Aorta (tissue), 5 donors: ENCODE measurements around the gene C22orf15. TPM values are rescaled to one million over a fixed set of nuclear protein-coding genes. Genes with fewer than 3 reads are reported as not detected.
A peak's percentile ranks its signal among the peaks of the same experiment; 100 is the strongest.

Source experiments
- ATAC-seq: fragments of 200-7000 bp; cut with Tn5 transposase; one replicate; pipeline ENCODE4 v1.9.1; 2022; ENCODE audit warnings: moderate library complexity; ENCODE audit not compliant: low FRiP score
- DNase-seq, 2 donors: peaks; one replicate each; pipeline ENCODE4 v3.0.0-alpha.2; 2020
- H3K27ac ChIP-seq, 2 donors: one replicate each; pipeline ENCODE4 v1.5.1; 2013; ENCODE audit warnings: low read length in 2 of 2, mild to moderate bottlenecking in 2 of 2, moderate library complexity in 2 of 2, control low read depth in 1 of 2, inconsistent platforms in 1 of 2, low read depth in 1 of 2
- H3K27me3 ChIP-seq, 2 donors: one replicate each; pipeline ENCODE4 v1.6.1; 2013; ENCODE audit warnings: control low read depth in 1 of 2, low read length in 1 of 2, mild to moderate bottlenecking in 1 of 2, moderate library complexity in 1 of 2; ENCODE audit not compliant: insufficient read depth in 2 of 2, control insufficient read depth in 1 of 2
- H3K36me3 ChIP-seq, 2 donors: one replicate each; pipeline ENCODE4 v1.6.1; 2013; ENCODE audit warnings: control low read depth in 1 of 2, low read length in 1 of 2, mild to moderate bottlenecking in 1 of 2; ENCODE audit not compliant: insufficient read depth in 2 of 2, control insufficient read depth in 1 of 2
- H3K4me1 ChIP-seq, 2 donors: one replicate each; pipeline ENCODE4 v1.6.1; 2013; ENCODE audit warnings: low read length in 2 of 2, control low read depth in 1 of 2, mild to moderate bottlenecking in 1 of 2, moderate library complexity in 1 of 2; ENCODE audit not compliant: insufficient read depth in 2 of 2, control insufficient read depth in 1 of 2
- H3K4me3 ChIP-seq, 2 donors: one replicate each; pipeline ENCODE4 v1.5.1; 2013; ENCODE audit warnings: low read length in 2 of 2, control low read depth in 1 of 2, mild to moderate bottlenecking in 1 of 2
- H3K9me3 ChIP-seq: one replicate; pipeline ENCODE4 v1.6.1; 2013; ENCODE audit warnings: mild to moderate bottlenecking, low read length; ENCODE audit not compliant: control insufficient read depth
- WGBS, 2 donors: extraction: QIAGEN DNeasy Blood & Tissue Kit; methylation state at CpG; one replicate each; pipeline ENCODE4 v1.1.7; 2013; 5-methylcytosine and 5-hydroxymethylcytosine counted together
- intact Hi-C, 2 donors: fragments of 100-400 bp; cut with DNase I; formaldehyde crosslinking; loops; one replicate each; pipeline versions ENCODE4 v1.14.2 to v1.15.0; 2022
- polyA plus RNA-seq, 2 donors: library from polyadenylated mRNA; stranded (reverse); fragments of 200-250 nt; gene quantifications; one replicate each; pipeline ENCODE4 v1.2.3, GENCODE V29; 2013
- total RNA-seq, 2 donors: library from RNA; stranded (reverse); fragmentation: NEBNext Ultra II Directional; extraction: Animal tissue kit (Norgen Biotek cat#: 25700); gene quantifications; one replicate each; pipeline ENCODE4 v1.2.1, GENCODE V29; 2021
- donor health status: healthy with polysubstance abuse.
- donor health status: Bipolar disorder and iron deficiency.
- donor health status: DM: no; HTN: no; CAD: no.
- donor health status: DM: no; HTN: no; CAD: no.
- donor health status: DM: yes; HTN: yes; CAD: no.

C22orf15 gene
- total and polyA plus RNA-seq, 4 donors: 0.23 to 0.69 TPM; not detected in 2

DNA sequence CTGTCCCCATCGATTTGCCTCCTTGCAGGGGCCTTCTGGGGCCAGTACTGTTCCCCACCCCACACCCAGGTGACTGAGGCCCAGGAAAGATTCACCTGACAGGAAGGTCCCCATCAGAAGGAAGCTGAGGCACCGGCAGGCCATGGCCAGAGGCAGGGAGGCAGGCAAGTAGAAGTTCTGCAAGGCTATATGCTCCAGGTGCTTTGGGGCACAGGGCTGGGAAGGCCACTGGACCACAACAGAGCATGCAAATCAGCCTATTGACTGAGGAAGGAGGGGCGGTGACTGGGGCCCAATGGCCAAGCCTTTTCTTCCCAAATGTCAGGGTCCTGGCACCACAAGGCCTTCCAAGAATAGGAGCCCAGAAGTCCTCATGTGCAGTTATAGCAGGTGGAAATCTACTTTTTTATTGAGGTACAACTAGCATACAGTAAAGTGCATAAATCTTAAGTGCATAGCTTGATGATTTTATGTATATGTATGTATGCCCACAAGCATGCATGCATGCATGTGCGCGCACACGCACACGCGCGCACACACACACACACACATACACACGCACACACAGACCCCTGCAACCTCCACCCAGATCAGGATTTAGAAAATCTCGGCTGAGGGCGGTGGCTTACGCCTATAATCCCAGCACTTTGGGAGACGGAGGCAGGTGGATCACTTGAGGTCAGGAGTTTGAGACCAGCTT, 8.4 kb upstream of the C22orf15 start, which contains the start of gene VPREB3:
Gene VPREB3, minus strand, starts transcription at position 206 of the 700 bp plus-strand sequence. Its CDS starts 62 bp downstream, at position 144.
- no peaks in the 10 kb centered on the region for H3K27me3 ChIP-seq
- H3K36me3 ChIP-seq: no peaks in the 10 kb centered on the region
- intact Hi-C loops: no loop called here
- no peak within 1 kb of the TSS for H3K27ac ChIP-seq
- H3K9me3 ChIP-seq: no peaks in the 10 kb centered on the region
- H3K4me3 ChIP-seq: no peak within 1 kb of the TSS
- no peak for ATAC-seq
- H3K4me1 ChIP-seq: no peaks in the 10 kb centered on the region
- no peak for DNase-seq
- 86 to 87% methylated on average over 14 of the region's 14 CpGs for WGBS, 2 donors

DNA sequence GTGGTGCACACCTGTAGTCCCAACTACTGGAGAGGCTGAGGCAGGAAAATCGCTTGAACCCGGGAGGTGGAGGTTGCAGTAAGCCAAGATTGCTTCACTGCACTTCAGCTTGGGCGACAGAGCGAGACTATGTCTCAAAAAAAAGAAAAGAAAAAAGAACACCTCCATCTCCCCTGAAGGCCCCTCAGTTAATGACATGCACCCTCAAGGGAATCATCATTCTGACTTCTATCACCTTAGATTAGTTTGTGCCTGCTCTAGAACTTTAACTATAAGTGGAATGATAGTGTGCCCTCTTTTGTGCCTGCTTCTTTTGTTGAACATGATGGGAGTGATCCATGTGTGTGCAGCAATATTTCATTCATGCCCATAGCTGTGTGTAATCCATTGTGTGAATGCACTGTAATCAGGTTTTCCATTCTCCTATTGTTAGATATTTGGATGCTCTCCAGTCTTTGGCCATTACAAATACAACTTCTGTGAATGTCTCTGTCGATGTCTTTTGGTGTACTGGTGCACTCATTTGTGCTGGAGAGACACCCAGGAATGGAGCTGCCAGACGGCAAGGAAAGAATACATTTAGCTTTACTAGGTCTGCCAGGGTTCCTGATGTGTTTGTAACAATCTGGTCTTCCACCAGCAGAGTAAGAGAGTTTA, 7.7 kb upstream of the C22orf15 start:
- H3K27me3 ChIP-seq: no peaks in the 10 kb centered on the region
- no peak overlapping the region for H3K27ac ChIP-seq
- ATAC-seq (no peak), DNase-seq (no peak)
- no peaks in the 10 kb centered on the region for H3K36me3 ChIP-seq
- H3K9me3 ChIP-seq: no peaks in the 10 kb centered on the region
- intact Hi-C loops: no loop called here
- 78 to 79% methylated on average over 6 of the region's 6 CpGs for WGBS, 2 donors
- no peak overlapping the region for H3K4me3 ChIP-seq
- H3K4me1 ChIP-seq: no peaks in the 10 kb centered on the region

- DNase-seq (no peak), ATAC-seq (no peak)
- intact Hi-C loops: no loop called here
- Histone ChIP-seq H3K9me3 (no peaks in the 10 kb centered on the region), H3K36me3 (no peaks in the 10 kb centered on the region), H3K4me1 (no peaks in the 10 kb centered on the region), H3K4me3 (no peak overlapping the region), H3K27me3 (no peaks in the 10 kb centered on the region), H3K27ac (no peak overlapping the region)
- 72 to 88% methylated on average over 8 of the region's 8 CpGs for WGBS, 2 donors
Observed at GRCh38 chr22:23755711-23756110, 7.1 kb upstream of the C22orf15 start.

GRCh38 chr22:23756891-23757290, 5.9 kb upstream of the C22orf15 start:
- DNase-seq: no peak
- ATAC-seq: no peak
- no peaks in the 10 kb centered on the region for H3K9me3 ChIP-seq
- no peaks in the 10 kb centered on the region for H3K27me3 ChIP-seq
- no peak overlapping the region for H3K27ac ChIP-seq
- H3K36me3 ChIP-seq: no peaks in the 10 kb centered on the region
- WGBS, 2 donors: 56 to 73% methylated on average over 4 of the region's 4 CpGs
- intact Hi-C loops: no loop called here
- no peaks in the 10 kb centered on the region for H3K4me1 ChIP-seq
- H3K4me3 ChIP-seq: no peak overlapping the region

GRCh38 chr22:23759566-23759965, 3.2 kb upstream of the C22orf15 start:
- H3K9me3 ChIP-seq: no peaks in the 10 kb centered on the region
- WGBS, 2 donors: 86 to 98% methylated on average over 4 of the region's 4 CpGs
- no peak overlapping the region for H3K27ac ChIP-seq
- ATAC-seq: no peak
- H3K4me3 ChIP-seq: no peak overlapping the region
- intact Hi-C loops: no loop called here
- no peaks in the 10 kb centered on the region for H3K4me1 ChIP-seq
- no peaks in the 10 kb centered on the region for H3K27me3 ChIP-seq
- DNase-seq: no peak
- no peaks in the 10 kb centered on the region for H3K36me3 ChIP-seq

DNA sequence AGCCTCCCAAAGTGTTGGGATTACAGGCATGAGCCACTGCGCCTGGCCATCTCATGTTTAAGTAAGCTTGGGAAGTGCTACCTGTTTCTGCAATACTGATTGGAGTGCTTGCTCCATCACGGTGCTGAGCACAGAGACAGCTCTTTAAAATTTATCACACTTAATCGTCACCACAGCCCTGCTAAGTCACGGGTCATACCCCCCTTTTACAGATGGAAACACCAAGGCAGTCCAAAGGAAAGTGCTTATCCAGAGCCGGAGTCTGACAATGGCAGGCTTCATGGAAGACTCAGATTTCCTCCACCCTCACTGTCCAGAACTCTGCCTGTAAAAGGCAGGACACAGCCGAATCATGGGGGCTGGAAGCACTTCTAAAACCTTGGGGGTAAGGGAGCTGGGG, 2.7 kb upstream of the C22orf15 start:
- Histone ChIP-seq H3K4me1 (no peaks in the 10 kb centered on the region), H3K36me3 (no peaks in the 10 kb centered on the region), H3K9me3 (no peaks in the 10 kb centered on the region), H3K4me3 (no peak overlapping the region), H3K27me3 (no peaks in the 10 kb centered on the region), H3K27ac (no peak overlapping the region)
- DNase-seq (no peak), ATAC-seq (no peak)
- 82 to 86% methylated on average over 6 of the region's 6 CpGs for WGBS, 2 donors
- intact Hi-C loops: loop anchor here in 1 of 2 donors (10.0 kb wide), 1 partner anchor 195 kb away; no protein-coding TSS in a partner anchor

DNA sequence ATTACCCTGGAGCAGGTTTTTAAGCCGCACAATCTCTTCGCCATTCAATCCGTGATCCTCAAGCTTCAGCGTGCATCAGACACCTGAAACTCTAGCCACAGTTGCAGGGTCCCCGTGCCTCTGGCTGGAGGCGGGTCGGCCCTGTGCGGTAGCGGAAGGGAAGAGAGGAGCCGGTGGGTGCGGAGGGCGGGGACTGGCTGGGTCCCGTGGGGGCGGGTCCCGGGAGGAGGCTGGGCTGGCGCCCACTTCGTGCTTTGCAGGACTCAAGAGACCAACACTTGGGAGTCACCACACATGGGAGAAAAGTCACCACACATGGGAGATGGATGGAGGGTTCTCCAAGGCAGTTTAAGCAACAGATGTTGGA, 772 bp downstream of the C22orf15 start:
- intact Hi-C loops: loop anchor here in 1 of 2 donors (10.0 kb wide), 1 partner anchor 191 kb away; no protein-coding TSS in a partner anchor
- Histone ChIP-seq H3K9me3 (no peaks in the 10 kb centered on the region), H3K27ac (no peak overlapping the region), H3K4me1 (no peaks in the 10 kb centered on the region), H3K36me3 (no peaks in the 10 kb centered on the region), H3K4me3 (no peak overlapping the region), H3K27me3 (no peaks in the 10 kb centered on the region)
- no peak for ATAC-seq
- 17 to 25% methylated on average over 14 to 17 of the region's 17 CpGs for WGBS, 2 donors
- peak; percentile 80 to 86 for DNase-seq

GRCh38 chr22:23763954-23764353, 1.2 kb downstream of the C22orf15 start:
- WGBS, 2 donors: 58 to 59% methylated on average over 7 of the region's 7 CpGs
- no peak for DNase-seq
- Histone ChIP-seq H3K4me1 (no peaks in the 10 kb centered on the region), H3K27me3 (no peaks in the 10 kb centered on the region), H3K27ac (no peak overlapping the region), H3K36me3 (no peaks in the 10 kb centered on the region), H3K9me3 (no peaks in the 10 kb centered on the region), H3K4me3 (no peak overlapping the region)
- no peak for ATAC-seq
- intact Hi-C loops: loop anchor here in 1 of 2 donors (10.0 kb wide), 1 partner anchor 191 kb away; no protein-coding TSS in a partner anchor
